Glomerular endothelial cell (primary cell): ENCODE data around the gene YBX1. TPM values are rescaled to one million over a fixed set of nuclear protein-coding genes. Genes with fewer than 3 reads are reported as not detected.
"Not testable (repeated sequence)": the region's sequence is repeated elsewhere in the genome, so short reads cannot be mapped to it uniquely, and the experiment has no call there.

ENCODE experiments used
- DNase-seq: peaks from one replicate; pipeline ENCODE4 v3.0.0-alpha.2; 2011; ENCODE audit warnings: low read depth, low spot score; ENCODE audit errors: extremely low read depth
- total RNA-seq: library from RNA; depleted of rRNA; stranded (reverse); fragments of >200 nt; gene quantifications from 2 replicates; pipeline ENCODE4 v1.2.3, GENCODE V29; 2015

Gene YBX1
- 620 TPM in 2 replicates for total RNA-seq

DNA sequence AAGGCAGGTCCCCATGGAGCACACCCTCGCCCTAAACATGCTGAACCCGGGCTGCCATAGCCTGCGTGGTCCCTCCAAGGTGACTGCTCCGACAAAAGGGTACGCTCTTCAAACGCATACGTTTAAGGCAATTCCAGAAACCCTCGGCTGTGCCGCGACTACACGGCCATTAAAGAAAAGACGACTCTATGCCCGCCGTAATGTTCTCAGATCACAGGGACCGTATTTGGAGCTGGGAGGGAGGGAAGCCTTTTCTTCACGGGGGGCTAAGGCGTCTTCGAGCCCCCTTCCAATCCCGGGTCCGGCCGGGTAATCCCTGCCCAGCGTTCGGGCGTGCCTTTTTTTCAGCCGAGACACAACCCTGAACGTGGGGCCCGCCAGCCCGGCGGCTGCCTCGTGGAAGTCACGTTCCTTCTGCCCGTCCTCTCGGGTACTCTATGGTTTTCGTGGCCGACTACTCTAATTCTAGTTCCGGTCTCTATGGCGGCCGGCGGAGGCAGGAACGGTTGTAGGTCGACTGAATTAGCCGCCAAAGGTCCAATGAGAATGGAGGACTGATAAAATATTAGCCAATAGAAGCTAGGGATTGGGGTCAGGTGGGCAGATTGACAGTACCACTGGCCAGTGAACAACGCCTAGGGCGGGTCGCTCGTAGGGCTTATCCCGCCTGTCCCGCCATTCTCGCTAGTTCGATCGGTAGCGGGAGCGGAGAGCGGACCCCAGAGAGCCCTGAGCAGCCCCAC lies at the start of gene YBX1:
Gene YBX1 (plus strand): TSS at position 678 of the 743 bp plus-strand sequence. CDS start 148 bp downstream, outside the sequence.
- DNase-seq = peak; percentile 96

DNA sequence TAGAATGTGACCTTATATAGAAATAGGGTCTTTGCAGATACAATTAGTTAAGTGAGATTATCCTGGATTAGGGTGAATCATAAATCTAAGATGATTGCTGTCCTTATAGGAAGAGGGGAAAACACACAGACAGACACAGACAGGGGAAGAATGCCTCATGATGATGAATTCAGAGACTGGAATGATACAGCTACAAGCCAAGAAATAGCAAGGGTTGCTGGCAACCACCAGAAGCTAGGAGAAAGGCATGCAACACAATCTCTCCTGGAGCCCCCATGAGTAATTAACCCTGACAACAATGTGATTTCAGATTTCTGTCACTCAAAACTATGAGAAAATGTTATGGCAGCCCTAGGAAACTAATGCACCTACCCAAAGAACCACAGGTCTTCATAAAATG lies 43.1 kb upstream of the YBX1 start:
- DNase-seq = no peak

DNA sequence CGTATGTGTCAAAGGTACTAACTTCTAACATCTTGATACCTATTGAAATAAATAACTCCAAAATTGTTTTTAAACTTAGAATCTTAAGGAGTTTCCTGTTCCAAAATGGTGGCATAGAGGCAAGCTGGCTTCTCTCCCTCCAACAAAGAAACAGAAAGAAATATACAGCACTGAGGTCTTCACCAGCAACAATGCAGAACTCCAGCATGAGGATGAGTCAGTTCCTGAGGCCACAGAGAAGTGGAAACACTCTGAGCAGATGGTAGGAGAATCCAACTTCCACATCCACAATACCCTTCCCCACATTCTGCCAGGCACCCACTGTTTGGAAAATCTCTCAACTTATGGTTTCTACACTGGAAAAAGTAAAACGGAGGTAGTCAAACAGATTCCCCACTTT lies 36.2 kb upstream of the YBX1 start:
- peak; percentile 18 for DNase-seq

DNA sequence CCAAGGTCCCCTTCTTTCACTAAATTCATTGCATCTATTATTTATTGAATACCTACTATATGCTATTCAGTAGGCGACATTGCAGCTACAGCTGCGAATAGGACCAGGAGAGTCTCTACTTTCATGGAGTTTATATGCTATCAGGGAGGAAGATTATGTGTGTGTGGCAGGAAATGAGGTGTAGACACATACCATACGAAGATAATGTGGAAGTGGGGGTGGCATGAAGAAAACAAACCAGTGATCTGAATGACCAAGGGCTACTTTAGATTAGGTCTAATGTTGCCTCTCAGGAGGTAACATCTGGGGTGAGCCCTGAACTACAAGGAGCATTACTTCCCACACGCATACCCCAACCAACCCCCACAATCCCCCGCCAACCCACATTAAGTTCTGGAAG lies 25.0 kb upstream of the YBX1 start:
- DNase-seq = no peak

DNA sequence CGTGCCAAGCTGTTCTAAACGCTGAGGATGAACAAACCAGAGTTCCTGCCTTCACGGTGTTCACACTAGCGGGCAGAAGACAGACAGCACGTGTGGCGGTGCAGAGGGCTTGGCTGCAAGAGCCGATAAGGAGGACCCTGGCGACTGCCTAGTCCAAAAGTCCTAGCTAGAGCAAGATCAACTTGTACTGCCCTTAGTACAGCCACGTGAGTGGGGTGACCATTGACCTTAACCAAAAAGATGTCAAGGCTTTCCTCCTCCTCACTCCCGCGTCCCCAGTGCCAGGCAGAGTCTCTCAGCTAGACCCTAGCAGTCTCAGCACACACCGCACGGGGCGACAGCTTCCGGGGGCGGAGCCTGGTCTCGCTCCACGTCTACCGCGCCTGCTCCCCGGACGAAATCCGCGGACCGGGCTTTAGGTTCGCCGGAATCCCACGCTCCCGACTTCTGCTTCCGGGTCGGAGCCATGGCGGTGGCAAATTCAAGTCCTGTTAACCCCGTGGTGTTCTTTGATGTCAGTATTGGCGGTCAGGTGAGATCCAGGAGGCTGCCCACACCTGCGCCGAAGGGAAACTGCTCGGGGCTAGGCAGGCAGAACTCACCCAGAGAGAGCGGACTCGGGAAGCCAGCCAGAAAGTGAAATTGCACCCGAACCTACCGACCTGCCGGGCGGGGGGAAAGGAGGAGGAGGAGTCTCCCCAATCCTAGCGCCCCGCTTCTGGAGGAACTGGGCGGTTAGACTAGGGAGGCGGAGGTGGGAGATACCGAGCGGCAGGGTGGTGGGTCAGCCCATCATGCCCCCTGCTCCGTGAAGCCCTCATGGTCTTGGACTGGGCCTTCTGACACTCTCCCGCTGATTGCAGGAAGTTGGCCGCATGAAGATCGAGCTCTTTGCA lies 24.0 kb upstream of the YBX1 start, which contains the start of gene PPIH:
Gene PPIH (plus strand): TSS at position 443 of the 896 bp plus-strand sequence. CDS start 24 bp downstream, at position 467.
- DNase-seq = peak; percentile 47

DNA sequence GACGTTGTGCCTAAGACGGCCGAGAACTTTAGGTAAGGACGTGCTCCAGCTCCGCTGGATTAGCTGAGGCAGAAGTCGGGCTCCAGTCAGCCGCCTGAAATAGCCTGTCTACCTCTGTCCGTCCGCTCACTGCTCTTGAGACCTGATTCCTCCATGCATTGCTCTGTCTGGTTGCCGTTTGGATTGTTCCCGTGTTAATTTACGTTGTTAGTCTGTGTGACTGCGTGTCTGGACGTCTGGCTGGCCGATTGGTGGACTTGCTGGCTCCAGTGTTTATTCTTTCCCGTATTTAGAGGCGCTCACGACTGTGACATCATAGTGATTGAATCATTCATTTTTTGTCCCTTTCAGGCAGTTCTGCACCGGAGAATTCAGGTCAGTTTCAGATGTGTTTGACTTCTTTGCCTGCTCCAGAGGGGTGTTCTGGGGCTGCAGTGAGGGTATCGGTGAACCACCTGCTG lies 23.3 kb upstream of the YBX1 start:
- DNase-seq = no peak

- DNase-seq = no peak
Measured at GRCh38 chr1:42660907-42661500, 21.2 kb upstream of the YBX1 start.

- no peak for DNase-seq
Measured at GRCh38 chr1:42669936-42670335, 12.3 kb upstream of the YBX1 start.

DNA sequence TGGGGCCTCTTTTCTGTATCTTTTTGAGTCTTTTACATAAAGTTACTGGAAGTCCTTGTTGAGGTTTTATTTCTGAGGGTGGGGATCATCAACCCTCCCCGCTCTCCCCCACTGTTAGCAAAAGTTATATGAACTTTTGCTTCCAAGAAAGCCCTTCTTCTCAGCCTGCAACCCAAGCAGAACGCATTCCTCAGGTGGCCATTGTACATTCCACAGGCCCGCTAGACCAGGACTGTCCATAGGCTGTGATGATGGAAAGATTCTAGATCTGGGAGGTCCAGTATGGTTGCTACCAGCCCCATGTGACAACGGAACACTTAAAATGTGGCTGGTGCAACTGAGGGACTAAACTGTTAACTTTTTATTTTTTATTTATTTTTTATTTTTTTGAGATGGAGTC lies 11.8 kb upstream of the YBX1 start:
- DNase-seq = no peak

- peak; percentile 65 for DNase-seq
Measured at GRCh38 chr1:42674214-42674613, 8.0 kb upstream of the YBX1 start.

DNA sequence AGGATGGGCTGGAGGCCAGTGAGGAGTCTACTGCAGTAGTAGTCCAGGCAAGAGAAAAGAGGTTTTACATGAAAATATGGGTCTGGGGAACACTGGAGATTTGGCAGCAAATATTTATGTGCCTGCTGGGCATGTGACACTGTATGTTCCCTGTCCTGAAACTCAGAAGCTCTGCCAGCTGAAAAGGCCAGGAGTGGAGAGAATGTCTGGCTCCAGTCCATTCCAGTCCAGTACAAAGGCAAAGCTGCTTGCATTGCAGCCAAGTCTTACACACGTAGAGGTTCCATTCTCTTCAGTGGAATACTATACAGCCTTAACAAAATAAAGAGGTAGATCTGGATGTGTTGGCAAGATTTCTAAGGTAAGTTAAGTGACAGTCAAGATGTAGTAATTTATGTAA lies 7.5 kb upstream of the YBX1 start:
- DNase-seq = no peak

- DNase-seq = no peak
Measured at GRCh38 chr1:42675467-42675866, 6.8 kb upstream of the YBX1 start.

DNA sequence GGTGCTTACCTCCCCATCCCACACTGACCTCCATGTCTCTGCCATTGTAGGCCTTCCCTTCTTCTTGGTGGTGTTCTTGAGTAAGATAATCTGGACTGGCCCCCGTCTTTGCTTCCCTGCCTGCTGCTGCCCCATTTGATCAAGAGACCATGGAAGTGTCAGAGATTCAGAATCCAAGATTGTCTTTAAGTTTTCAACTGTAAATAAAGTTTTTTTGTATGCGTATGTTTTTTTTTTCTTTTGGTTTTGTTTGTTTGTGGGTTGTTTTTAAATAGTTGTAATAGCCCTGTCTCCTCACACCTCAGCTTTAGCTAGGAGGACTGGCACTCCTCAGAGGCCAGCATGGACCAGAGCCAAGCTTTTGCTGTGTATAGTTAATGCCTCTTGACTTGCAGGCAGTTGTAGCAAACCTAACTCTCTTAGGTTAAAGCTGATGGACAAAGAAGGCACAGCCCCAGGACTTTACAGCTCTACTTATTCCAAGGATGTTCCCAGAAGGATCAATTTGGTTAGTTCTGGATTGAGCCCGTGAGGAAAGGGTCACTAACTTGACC lies 5.6 kb upstream of the YBX1 start:
- no peak for DNase-seq

DNA sequence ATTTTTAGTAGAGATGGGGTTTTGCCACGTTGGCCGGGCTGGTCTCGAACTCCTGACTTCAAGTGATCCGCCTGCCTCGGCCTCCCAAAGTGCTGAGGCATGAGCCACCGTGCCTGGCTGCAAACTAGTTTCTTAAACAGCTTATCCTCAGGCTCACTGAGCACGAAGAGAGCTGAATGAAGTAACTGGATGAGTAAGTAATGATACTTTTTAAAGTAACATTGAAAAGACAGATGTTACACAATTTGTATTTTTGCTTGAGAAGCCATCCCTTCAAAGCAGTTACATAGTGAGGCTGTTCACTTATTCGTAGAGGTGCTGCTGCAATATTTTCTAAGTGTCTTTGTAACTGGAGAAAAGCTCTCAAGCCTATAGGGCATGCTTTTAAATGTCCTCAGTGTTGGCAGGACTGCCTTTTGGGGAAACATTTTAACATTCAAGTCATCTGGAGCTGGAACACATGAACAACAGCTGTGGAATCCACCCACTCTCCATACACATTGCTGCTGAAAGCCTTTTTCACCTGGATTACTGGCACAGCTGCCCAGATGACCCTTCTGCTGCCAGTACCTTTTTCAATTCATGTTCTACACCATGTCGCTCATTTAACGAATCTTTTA lies 2.7 kb upstream of the YBX1 start:
- DNase-seq = no peak

- no peak for DNase-seq
Measured at GRCh38 chr1:42680055-42680454, 2.2 kb upstream of the YBX1 start.

- no peak for DNase-seq
Measured at GRCh38 chr1:42680921-42681683, 1.1 kb upstream of the YBX1 start.

DNA sequence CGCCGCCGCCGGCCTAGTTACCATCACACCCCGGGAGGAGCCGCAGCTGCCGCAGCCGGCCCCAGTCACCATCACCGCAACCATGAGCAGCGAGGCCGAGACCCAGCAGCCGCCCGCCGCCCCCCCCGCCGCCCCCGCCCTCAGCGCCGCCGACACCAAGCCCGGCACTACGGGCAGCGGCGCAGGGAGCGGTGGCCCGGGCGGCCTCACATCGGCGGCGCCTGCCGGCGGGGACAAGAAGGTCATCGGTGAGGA lies 193 bp downstream of the YBX1 start:
- not testable (repeated sequence) for DNase-seq

GRCh38 chr1:42682739-42683531 lies 717 bp downstream of the YBX1 start:
- no peak for DNase-seq

DNA sequence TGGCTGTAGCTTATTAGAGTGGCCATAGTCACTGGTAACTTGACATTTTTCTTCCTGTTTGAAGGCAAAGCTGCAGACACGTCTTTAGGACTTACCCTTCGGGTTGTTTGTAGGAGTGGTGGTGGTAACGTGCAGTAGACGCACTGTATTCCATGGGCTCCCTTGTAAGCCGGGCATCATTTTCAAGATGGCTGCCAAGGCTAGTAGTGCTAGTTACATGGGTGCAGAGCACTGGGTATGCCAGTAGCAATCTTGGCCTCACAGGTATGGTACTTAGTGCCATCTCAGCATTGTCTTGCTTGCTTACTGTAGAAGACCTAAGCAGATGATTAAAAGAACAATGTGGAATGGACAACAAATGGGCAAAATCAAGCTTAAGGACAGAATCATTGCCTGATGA lies 1.9 kb downstream of the YBX1 start:
- no peak for DNase-seq
